NCI-H82 (cell line): ENCODE results near the gene CTBP1.
"Not testable (repeated sequence)": the region's sequence is repeated elsewhere in the genome, so short reads cannot be mapped to it uniquely, and the experiment has no call there.

Experiments
- DNase-seq: peaks from one replicate; lab custom pipeline; 2025; lab: John Stamatoyannopoulos, UW

Gene CTBP1

GRCh38 chr4:1248245-1249147 is at the start of gene CTBP1:
Gene CTBP1, minus strand, starts transcription at chr4:1249130. Its CDS starts 7,799 bp downstream, at chr4:1241331.
- DNase-seq, result peak; percentile 81

GRCh38 chr4:1298461-1298860 is 49.5 kb upstream of the CTBP1 start:
- DNase-seq, result no peak

GRCh38 chr4:1297456-1298325 is 48.8 kb upstream of the CTBP1 start:
- no peak for DNase-seq

GRCh38 chr4:1297023-1297395 is 48.1 kb upstream of the CTBP1 start:
- DNase-seq, result no peak

- DNase-seq, result no peak
Observed at GRCh38 chr4:1296324-1297022, 47.5 kb upstream of the CTBP1 start.

- no peak for DNase-seq
Observed at GRCh38 chr4:1295405-1296055, 46.6 kb upstream of the CTBP1 start.

- no peak for DNase-seq
Observed at GRCh38 chr4:1294891-1295290, 46.0 kb upstream of the CTBP1 start.

- DNase-seq, result no peak
Observed at GRCh38 chr4:1294424-1294823, 45.5 kb upstream of the CTBP1 start.

- no peak for DNase-seq
Observed at GRCh38 chr4:1293991-1294390, 45.1 kb upstream of the CTBP1 start.

- DNase-seq, result no peak
Observed at GRCh38 chr4:1293531-1293941, 44.6 kb upstream of the CTBP1 start.

GRCh38 chr4:1292703-1293011 is 43.7 kb upstream of the CTBP1 start:
- not testable (repeated sequence) for DNase-seq

GRCh38 chr4:1291996-1292702 is 43.2 kb upstream of the CTBP1 start:
- no peak for DNase-seq

GRCh38 chr4:1291091-1291490 is 42.2 kb upstream of the CTBP1 start:
- DNase-seq, result no peak

- no peak for DNase-seq
Observed at GRCh38 chr4:1290165-1290977, 41.4 kb upstream of the CTBP1 start.

GRCh38 chr4:1289207-1290164 is 40.6 kb upstream of the CTBP1 start, which contains the start of gene MAEA:
Gene MAEA, plus strand, starts transcription at chr4:1289891. Its CDS starts 23 bp downstream, at chr4:1289914.
- DNase-seq, result peak; percentile 96

- DNase-seq, result peak; percentile 9
Observed at GRCh38 chr4:1288786-1289185, 39.9 kb upstream of the CTBP1 start.

GRCh38 chr4:1285790-1286553 is 37.0 kb upstream of the CTBP1 start:
- peak; percentile 42 for DNase-seq

GRCh38 chr4:1285151-1285789 is 36.3 kb upstream of the CTBP1 start:
- no peak for DNase-seq
